K562 (cell line): ENCODE data around the gene C17orf113.

Experiments used
- MAFG ChIP-seq: fragments of 450-650 bp; conservative IDR thresholded peaks from 2 replicates; pipeline ENCODE4 v1.6.1; 2016; ENCODE audit warnings: missing genetic modification characterization, missing compliant biosample characterization
- ZNF121 ChIP-seq: sonication (generic); formaldehyde crosslinking; conservative IDR thresholded peaks from 2 replicates; pipeline ENCODE4 v1.8.0; 2022; ENCODE audit warnings: missing genetic modification reagents

DNA sequence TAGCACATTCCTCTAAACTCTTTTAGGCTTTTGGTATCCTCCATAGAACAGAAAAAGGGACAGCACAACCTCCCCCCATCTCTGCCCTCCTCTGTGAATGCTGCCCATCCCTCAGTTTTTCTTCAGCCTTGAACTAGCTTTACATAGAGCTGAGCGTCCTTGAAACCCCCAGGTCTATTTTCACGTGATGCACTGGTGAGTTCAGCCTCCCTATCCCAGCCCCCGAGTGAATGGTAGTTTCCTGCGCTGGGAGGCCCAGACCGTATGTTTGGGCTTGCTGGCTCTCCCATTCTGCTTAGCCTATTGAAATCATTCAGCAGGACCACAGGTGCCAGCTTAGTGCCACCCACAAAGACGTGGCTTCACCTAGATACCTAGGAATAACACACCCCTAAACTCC lies 25.4 kb upstream of the C17orf113 start:
- TF ChIP-seq MAFG, result no peak
- no peak for TF ChIP-seq ZNF121 (CRISPR knock-in tag)
